Measurements from ENCODE around the gene MITD1.

DNA sequence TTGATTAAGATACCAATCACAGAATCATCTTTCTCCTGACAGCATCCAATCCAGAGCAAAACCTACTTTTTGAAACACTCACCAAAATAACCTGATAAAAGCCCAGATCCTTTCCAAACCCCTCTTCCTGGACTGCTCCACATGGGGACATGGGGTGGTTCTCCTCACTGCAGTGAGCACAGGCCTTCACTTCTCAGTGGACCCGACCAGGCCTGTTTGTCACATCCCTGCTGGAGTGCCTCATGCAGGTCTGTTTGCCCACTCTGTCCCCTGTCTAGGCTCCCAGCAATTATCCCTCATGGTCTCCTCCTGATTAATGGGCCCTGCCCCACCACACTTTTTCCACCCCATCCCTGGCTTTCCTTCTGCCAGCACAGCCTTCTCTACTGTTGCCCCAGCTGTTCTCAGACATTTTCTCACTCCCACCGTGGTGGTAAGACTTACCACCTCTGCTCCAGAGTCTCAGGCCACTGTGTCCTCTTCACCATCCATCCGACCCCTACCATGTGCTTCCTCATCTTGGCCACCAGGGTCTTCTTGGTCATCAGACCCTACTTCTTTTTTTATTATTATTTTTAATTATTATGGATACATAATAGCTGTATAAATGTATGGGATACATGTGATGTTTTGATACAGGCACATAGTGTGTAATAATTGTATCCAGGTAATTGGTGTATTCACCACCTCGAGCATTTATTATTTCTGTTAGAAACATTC, 21.3 kb upstream of the MITD1 start:
- TF ChIP-seq CTCF (conservative IDR thresholded peaks at IDR 0.05; ENCODE audit: low read depth, low read length) (0 out of 2 replicates have a peak, but pooled peaks have one; percentile 10), EZH2 (IDR thresholded peaks at IDR 0.05; ENCODE audit: borderline replicate concordance, low read depth, low read length, poor library complexity, severe bottlenecking) (no peak)
